OCI-M2 (cell line): ENCODE data around the gene FAF2.
"Not testable (repeated sequence)": the region's sequence is repeated elsewhere in the genome, so short reads cannot be mapped to it uniquely, and the experiment has no call there.

Source experiments
- DNase-seq: peaks from one replicate; lab custom pipeline; 2025; ENCODE audit not compliant: unreplicated experiment; lab: John Stamatoyannopoulos, UW

The FAF2 gene, protein sequence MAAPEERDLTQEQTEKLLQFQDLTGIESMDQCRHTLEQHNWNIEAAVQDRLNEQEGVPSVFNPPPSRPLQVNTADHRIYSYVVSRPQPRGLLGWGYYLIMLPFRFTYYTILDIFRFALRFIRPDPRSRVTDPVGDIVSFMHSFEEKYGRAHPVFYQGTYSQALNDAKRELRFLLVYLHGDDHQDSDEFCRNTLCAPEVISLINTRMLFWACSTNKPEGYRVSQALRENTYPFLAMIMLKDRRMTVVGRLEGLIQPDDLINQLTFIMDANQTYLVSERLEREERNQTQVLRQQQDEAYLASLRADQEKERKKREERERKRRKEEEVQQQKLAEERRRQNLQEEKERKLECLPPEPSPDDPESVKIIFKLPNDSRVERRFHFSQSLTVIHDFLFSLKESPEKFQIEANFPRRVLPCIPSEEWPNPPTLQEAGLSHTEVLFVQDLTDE

GRCh38 chr5:176447978-176448608 lies at the start of gene FAF2:
Gene FAF2 (plus strand): TSS chr5:176448385. CDS start chr5:176448408, 23 bp downstream.
- peak; percentile 70 for DNase-seq

GRCh38 chr5:176400382-176401156 lies 47.6 kb upstream of the FAF2 start:
- DNase-seq: no peak

DNA sequence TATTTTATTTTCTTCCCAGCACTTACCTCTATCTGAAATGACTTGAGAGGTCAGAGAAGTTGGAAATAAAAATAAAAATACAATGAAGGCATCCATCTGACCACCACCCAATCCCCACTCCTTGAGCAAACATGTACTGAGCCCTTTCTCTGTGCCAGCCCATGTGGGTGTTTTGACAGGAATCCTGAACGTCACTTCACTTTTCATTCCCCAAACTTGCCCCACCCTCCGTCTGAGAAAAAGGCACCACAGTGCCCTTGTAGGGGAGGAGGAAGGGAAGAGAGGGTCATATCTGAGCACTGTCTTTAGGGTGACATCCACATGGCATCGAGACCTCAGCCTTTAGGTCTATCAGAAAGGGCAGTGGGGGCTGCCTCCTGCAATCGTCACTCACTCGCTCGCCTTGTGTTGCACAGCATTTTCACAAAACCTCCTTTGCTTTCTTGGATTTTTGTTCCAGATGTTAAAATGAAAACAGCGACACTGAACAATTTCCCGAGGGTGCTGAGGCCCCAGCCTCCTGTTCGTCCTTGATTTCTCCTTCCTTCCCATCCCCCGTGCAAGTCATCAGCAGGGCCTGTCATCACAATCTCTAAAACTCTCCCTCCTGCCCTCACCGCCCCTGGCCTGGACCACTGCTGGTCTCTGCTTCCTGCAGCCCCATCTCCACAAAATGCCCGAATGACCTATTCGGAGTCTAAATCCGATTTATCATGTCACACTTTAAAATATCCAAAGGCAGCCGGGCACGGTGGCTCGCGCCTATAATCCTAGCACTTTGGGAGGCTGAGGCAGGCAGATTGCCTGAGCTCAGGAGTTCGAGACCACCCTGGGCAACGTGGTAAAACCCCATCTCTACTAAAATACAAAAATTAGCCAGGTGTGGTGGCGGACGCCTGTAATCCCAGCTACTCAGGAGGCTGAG lies 46.6 kb upstream of the FAF2 start:
- DNase-seq: no peak

- no peak for DNase-seq
These were observed 42.3 kb upstream of the FAF2 start for GRCh38 chr5:176405656-176406435.

DNA sequence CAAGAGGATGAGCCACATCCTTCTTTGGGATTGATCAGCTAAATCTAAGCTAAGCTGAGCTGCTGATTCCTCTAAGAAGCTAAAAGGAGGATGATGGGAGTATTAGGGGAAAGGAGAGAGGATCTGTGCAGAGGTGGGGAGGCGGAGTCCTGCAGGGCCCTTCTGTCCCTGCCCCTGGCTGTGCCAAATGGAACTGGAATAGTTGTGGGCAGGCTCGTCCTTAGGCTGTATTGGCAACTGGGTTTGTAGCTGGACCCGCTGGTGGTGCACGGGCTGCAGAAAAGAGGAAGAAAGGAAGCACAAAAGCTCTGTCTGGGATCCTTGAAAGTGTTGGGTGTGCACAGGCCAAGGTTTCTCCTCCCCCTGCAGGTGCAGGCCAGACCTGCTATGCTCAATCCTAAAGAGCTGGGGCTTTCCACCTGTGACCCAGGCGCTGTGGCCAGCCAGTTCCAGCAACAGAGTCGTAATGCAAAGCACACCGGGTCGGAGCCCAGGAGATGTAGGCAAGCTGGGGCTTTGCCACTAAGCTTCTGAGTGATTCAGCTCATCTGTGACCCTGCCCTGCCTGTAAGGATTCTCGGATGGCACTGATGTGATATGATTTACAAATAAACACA lies 41.6 kb upstream of the FAF2 start:
- DNase-seq: no peak

DNA sequence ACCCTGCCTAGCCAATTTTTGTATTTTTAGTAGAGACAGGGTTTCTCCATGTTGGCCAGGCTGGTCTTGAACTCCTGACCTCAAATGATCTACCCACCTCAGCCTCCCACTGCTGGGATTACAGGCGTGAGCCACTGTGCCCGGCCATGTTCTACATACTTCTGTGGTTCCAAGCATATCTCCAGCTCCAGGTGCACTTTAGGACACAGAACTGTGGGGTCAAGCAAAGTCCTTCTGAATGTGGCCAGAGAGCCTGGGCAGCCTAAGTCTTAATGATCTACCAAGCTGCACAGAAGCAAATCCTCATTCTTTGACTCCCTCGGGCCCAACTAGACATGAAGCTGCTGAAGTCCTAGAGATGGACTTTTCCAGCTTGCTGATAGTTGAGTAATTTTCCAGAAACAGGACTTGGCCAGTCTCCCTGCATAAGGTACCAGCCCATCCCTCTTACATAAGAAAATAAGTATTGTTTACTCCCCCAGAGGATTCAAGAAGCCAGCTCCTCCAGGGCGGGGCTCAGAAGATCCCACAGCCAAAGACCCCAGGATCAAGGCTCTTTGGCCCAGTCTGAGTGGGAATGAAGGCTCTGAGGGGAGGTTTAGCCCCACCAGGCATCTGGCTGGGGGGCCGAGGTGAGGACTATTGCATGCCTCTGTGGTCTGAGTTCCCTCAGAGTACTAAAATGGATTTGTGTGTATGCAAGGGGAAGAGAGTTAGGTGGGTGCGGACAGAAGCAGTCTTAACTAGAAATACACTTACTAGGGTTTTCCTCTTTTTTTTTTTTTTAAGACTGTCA lies 40.5 kb upstream of the FAF2 start:
- DNase-seq: no peak

- not testable (repeated sequence) for DNase-seq
These were observed 40.0 kb upstream of the FAF2 start for GRCh38 chr5:176408252-176408573.

- no peak for DNase-seq
These were observed 39.6 kb upstream of the FAF2 start for GRCh38 chr5:176408590-176408989.

GRCh38 chr5:176409765-176410164 lies 38.4 kb upstream of the FAF2 start:
- no peak for DNase-seq

DNA sequence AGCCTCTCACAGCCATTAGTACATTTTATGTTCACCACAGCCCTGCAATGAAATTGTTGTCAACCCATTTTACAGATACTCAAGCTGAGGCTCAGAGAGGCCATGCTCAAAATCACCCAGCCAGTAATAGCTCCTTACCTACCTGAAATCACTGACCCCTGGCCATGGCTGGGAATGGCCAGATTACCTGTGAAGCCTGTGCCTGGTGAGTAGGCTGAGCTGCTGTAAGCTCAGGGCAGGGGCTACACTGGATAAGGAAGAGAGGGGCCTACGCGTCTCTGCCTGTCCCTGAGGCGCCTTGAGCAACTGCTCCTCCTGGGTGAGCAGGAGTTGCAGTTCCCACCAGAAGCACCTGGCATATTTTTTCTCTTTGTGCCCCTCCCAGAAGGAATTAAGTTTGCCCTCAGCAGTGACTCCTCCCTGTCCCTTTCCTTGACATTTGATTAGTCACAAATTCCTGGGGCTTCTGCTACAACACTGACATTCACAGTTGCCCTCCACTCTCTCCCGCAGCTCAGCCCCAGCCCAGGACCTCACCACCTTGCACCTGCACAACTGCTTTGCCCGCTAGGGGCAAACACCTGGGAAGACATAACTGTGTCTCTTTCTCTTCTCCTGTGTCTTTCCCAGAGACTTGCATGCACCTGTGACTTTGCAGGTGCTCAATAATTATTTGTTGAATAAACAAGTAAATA lies 37.6 kb upstream of the FAF2 start:
- DNase-seq: no peak

DNA sequence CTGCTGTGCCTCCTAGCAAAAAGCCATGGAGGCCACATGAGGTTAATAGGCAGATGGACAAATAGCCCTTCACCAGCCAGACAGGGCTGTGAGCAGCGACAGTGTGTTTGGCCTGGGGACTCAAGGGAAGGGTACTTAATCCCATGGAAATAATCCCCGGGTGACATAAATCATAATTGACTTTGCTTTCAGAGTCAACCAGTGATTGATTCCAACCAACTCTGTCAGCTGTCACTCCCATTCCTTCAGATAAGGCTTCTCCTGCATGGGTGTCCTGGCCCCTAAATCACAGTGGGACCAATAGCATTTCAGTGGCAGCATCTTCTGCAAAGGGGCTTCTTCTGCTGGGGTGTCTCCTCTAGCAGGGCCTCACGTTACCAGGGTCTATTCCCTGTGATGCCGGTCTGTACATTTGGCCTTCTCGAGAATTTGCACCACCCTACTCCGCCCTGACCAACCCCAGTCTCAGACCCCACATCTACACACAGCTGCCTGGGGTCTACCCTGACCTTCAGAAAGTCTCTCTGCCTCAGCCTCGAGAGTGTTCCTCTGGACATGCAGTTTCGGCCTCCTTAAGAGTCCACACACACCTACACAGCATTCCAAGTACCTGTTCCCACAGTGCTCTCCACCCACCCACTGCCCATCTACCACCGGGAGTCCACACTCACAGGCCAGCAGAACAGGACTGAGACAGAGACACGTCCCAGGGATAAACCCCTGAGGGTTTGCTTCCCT lies 35.5 kb upstream of the FAF2 start:
- no peak for DNase-seq

DNA sequence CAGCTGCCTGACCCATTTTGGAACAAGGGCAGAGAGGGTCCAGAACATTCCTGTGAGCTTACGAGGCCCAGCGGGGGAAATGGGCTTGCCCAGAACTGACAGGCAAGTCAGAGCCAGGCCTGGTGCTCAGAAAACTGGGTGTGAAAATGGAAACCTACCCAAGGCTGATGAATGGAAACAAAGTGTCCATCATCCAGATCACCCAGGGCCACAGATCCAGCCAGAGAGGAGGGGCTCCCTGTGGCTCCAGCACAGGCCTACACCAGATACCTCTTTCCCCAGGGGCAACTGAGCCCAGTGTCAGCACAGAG lies 35.0 kb upstream of the FAF2 start:
- no peak for DNase-seq

DNA sequence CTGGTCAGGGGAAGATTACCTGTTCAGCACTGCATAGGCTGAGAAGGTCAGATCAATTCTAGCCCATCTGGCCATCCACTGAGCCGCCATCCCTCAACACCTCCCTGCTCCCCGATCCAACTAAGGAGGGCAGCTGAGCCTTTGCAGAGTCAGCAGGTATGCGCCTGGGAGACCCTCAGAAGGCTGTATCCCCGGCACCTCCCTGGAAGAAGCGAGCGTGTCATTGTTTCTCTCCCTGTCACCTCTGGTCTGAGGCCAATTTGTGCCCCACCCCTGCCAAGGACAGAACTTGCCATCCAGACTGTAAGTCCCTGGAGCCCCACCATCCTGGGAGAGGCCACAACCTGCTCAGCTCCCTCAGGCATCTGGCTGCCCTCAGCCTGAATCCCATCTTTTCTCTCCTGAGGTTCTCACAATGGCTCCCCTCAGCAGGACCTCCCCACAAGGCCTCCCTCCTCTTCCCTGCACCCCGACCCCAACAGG lies 34.4 kb upstream of the FAF2 start:
- DNase-seq: no peak

GRCh38 chr5:176414704-176415103 lies 33.5 kb upstream of the FAF2 start:
- DNase-seq: no peak

GRCh38 chr5:176415240-176415951 lies 32.8 kb upstream of the FAF2 start:
- no peak for DNase-seq

DNA sequence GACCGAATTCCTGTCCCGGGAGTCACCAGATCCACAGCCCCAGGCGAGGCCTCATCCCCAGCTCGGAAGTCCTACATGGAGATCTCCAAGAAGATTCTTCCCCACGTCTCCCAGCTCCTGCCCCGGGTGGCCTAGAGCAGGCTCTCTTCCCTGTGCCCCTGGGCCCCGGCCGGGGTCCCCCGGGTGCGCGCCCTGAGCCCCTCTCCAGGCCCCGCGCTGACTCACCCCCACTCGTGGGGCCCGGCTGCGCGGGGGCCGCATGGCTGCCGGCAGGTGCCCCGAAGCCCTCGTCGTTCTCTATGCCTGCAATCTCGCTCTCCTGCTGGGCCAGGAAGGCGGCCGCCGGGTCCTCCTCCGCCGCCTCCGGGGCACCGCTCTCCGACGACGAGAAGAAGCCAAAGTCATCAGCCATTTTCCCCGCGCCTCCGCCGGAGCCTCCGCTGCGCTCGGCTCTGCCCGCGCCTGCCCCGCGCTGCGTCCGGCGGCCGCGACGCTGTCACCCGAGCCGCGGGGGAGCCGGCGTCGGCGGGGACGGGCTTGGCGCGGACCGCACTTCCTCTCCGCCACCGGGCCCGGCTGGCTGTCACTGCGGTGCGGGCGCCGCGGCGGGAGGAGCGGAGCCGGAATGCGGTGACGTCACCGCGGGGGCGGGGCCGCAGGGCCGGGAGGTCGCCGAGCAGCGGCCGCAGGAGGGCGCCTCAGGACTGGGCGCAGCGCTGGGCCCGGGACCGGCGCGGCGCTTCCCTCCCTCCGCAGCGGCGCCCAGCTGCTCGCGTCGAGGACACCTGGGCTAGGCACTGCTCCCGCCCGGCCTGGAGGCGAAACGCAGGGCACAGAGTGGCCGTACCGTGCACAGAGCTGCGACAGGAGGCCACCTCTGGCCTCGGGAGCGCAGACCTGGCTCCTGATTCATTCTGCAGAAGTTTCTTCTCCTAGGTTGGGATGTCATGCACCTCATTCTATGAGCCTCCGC lies 31.9 kb upstream of the FAF2 start, which contains the start of gene CLTB:
Gene CLTB, minus strand, starts transcription at position 588 of the 973 bp plus-strand sequence. Its CDS starts 176 bp downstream, at position 412.
- peak; percentile 14 for DNase-seq
